ENCODE measurements around the gene LRP1B.

DNA sequence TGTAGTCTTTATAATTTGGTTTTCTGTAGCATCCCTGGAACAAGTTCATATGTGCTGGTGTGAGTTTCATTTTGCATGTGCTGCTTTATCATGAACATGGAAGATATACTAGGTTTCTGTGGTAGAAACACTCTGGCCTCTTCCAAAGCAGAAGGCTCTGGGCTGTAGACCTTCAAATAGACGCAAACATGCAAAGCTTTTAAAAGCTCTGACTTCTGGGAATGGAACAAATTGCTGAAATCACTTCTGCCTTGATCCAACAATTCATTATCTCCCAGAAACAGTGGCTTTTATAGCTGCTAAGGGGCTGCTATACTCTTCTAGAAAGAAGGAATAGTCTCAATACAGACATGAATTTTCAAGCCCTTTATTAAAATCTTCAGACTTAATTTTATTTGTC is 382.2 kb downstream of the LRP1B start:
- TF ChIP-seq EZH2 (IDR thresholded peaks at IDR 0.05; ENCODE audit: borderline replicate concordance, low read length) = no peak
- TF ChIP-seq, protein P1, sequence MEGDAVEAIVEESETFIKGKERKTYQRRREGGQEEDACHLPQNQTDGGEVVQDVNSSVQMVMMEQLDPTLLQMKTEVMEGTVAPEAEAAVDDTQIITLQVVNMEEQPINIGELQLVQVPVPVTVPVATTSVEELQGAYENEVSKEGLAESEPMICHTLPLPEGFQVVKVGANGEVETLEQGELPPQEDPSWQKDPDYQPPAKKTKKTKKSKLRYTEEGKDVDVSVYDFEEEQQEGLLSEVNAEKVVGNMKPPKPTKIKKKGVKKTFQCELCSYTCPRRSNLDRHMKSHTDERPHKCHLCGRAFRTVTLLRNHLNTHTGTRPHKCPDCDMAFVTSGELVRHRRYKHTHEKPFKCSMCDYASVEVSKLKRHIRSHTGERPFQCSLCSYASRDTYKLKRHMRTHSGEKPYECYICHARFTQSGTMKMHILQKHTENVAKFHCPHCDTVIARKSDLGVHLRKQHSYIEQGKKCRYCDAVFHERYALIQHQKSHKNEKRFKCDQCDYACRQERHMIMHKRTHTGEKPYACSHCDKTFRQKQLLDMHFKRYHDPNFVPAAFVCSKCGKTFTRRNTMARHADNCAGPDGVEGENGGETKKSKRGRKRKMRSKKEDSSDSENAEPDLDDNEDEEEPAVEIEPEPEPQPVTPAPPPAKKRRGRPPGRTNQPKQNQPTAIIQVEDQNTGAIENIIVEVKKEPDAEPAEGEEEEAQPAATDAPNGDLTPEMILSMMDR (conservative IDR thresholded peaks at IDR 0.05 in 1 of 2, IDR thresholded peaks at IDR 0.05 in 1 of 2; ENCODE audit: extremely low read depth in 1 of 2, insufficient read depth in 1 of 2, low read depth in 1 of 2, low read length in 2 of 2) = no peak
